ENCODE data around the gene LRRTM2. TPM values are rescaled to one million over a fixed set of nuclear protein-coding genes. Genes with fewer than 3 reads are reported as not detected.
"Not testable (repeated sequence)": the region's sequence is repeated elsewhere in the genome, so short reads cannot be mapped to it uniquely, and the experiment has no call there.

Gene LRRTM2
- polyA plus RNA-seq, 4 donors = 0.19 to 1.4 TPM; not detected in 2

- Histone ChIP-seq H3K27me3 (ENCODE audit: control insufficient read depth in 3 of 3, insufficient read depth in 3 of 3, low read length in 3 of 3) (no peaks in the 10 kb centered on the region), H3K27ac (ENCODE audit: low read depth in 1 of 3, low read length in 2 of 3) (no peak overlapping the region), H3K4me1 (ENCODE audit: control insufficient read depth in 3 of 3, insufficient read depth in 2 of 3, low read depth in 1 of 3, low read length in 2 of 3) (peaks cover 0 to 7% (median 0%) of the 10 kb centered on the region in 3 donors), H3K9me3 (ENCODE audit: control insufficient read depth in 2 of 2, insufficient read depth in 1 of 2, low read depth in 1 of 2, low read length in 1 of 2) (no peaks in the 10 kb centered on the region), H3K4me3 (ENCODE audit: low read depth in 1 of 3, low read length in 3 of 3) (no peak overlapping the region), H3K36me3 (ENCODE audit: control insufficient read depth in 3 of 3, insufficient read depth in 2 of 3, low read depth in 1 of 3, low read length in 3 of 3) (peaks cover 0 to 7% (median 0%) of the 10 kb centered on the region in 3 donors)
- no peak for FAIRE-seq
- WGBS, 3 donors = 89 to 100% (median 95%) methylated on average over 2 of the region's 2 CpGs
- DNase-seq = no peak
These were observed 31.6 kb downstream of the LRRTM2 start for GRCh38 chr5:138843316-138844124.

DNA sequence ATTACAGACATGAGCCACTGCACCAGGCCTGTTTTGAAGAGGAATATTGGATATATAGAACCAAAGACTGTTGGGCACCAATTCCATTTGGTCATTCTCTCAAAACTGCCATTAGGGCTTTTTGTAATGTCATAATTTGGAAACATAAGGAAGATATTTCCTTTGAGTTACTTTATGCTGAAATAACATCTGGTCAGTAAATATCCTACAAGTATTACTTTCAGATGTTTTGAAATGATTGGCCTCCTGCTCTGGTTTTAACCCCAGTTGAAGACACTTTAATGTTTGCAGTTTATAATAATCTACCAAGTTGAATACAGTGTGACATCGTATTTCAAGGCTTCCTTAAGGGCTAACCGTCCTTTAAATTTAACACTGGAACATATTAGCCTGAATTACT, 33.6 kb downstream of the LRRTM2 start:
- no peak for FAIRE-seq
- H3K36me3 ChIP-seq (ENCODE audit: control insufficient read depth in 3 of 3, insufficient read depth in 2 of 3, low read depth in 1 of 3, low read length in 3 of 3) = peaks cover 0 to 13% (median 0%) of the 10 kb centered on the region in 3 donors
- 87 to 96% (median 90%) methylated on average over 2 of the region's 2 CpGs for WGBS, 3 donors
- no peaks in the 10 kb centered on the region for H3K27me3 ChIP-seq (ENCODE audit: control insufficient read depth in 3 of 3, insufficient read depth in 3 of 3, low read length in 3 of 3)
- H3K27ac ChIP-seq (ENCODE audit: low read depth in 1 of 3, low read length in 2 of 3) = no peak overlapping the region
- H3K4me3 ChIP-seq (ENCODE audit: low read depth in 1 of 3, low read length in 3 of 3) = no peak overlapping the region
- DNase-seq = no peak
- peaks cover 0 to 7% (median 0%) of the 10 kb centered on the region in 3 donors for H3K4me1 ChIP-seq (ENCODE audit: control insufficient read depth in 3 of 3, insufficient read depth in 2 of 3, low read depth in 1 of 3, low read length in 2 of 3)
- H3K9me3 ChIP-seq (ENCODE audit: control insufficient read depth in 2 of 2, insufficient read depth in 1 of 2, low read depth in 1 of 2, low read length in 1 of 2) = no peaks in the 10 kb centered on the region

DNA sequence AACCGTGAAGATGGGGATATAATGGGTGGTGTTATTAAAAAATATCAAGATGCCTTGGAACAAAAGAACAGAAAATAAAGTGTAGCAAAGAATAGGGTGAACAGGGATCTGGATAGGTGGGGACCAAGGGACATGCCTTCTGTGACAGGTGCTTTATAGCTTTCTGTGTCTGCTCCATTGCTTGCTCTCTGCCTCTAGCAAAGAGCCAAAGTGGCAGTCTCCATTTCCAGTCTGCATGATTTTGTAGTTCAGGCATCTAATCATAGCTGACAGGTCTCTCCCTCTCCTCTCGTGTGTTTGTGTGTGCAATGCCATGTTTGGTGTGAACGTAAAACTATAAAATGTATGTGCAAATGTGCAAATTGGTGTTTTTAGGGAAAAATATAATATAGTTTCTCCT, 35.0 kb downstream of the LRRTM2 start:
- peaks cover 0 to 7% (median 0%) of the 10 kb centered on the region in 3 donors for H3K4me1 ChIP-seq (ENCODE audit: control insufficient read depth in 3 of 3, insufficient read depth in 2 of 3, low read depth in 1 of 3, low read length in 2 of 3)
- no peak for FAIRE-seq
- H3K36me3 ChIP-seq (ENCODE audit: control insufficient read depth in 3 of 3, insufficient read depth in 2 of 3, low read depth in 1 of 3, low read length in 3 of 3) = peaks cover 0 to 13% (median 0%) of the 10 kb centered on the region in 3 donors
- 82 to 93% (median 87%) methylated on average over 3 of the region's 3 CpGs for WGBS, 3 donors
- peaks cover 0 to under 1% of the 10 kb centered on the region in 2 donors for H3K9me3 ChIP-seq (ENCODE audit: control insufficient read depth in 2 of 2, insufficient read depth in 1 of 2, low read depth in 1 of 2, low read length in 1 of 2)
- no peak overlapping the region for H3K4me3 ChIP-seq (ENCODE audit: low read depth in 1 of 3, low read length in 3 of 3)
- no peaks in the 10 kb centered on the region for H3K27me3 ChIP-seq (ENCODE audit: control insufficient read depth in 3 of 3, insufficient read depth in 3 of 3, low read length in 3 of 3)
- no peak overlapping the region for H3K27ac ChIP-seq (ENCODE audit: low read depth in 1 of 3, low read length in 2 of 3)
- no peak for DNase-seq

DNA sequence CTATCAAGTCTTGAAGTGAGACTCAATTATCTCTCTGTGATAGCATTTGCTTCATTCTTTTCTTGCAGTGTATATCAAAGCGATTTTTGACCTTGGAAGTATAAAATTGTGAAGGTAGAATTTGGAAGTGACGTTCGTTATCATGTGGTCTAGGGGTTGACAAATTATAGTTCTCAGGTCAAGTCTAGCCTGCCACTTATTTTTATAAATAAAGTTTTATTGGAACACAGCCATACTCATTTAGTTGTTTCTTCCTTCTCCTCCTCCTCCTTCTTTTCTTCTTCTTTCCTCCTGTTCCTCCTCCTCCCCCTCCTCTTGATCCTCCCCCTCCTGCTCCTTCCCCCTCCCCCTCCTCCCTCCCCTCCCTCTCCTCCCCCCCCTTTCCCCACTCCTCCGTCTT, 38.0 kb downstream of the LRRTM2 start:
- Histone ChIP-seq H3K36me3 (ENCODE audit: control insufficient read depth in 3 of 3, insufficient read depth in 2 of 3, low read depth in 1 of 3, low read length in 3 of 3) (peaks cover 0 to 13% (median 2%) of the 10 kb centered on the region in 3 donors), H3K27me3 (ENCODE audit: control insufficient read depth in 3 of 3, insufficient read depth in 3 of 3, low read length in 3 of 3) (no peaks in the 10 kb centered on the region), H3K4me1 (ENCODE audit: control insufficient read depth in 3 of 3, insufficient read depth in 2 of 3, low read depth in 1 of 3, low read length in 2 of 3) (peaks cover 0 to 3% (median 0%) of the 10 kb centered on the region in 3 donors), H3K4me3 (ENCODE audit: low read depth in 1 of 3, low read length in 3 of 3) (no peak overlapping the region), H3K9me3 (ENCODE audit: control insufficient read depth in 2 of 2, insufficient read depth in 1 of 2, low read depth in 1 of 2, low read length in 1 of 2) (peaks cover 0 to 3% of the 10 kb centered on the region in 2 donors), H3K27ac (ENCODE audit: low read depth in 1 of 3, low read length in 2 of 3) (no peak overlapping the region)
- FAIRE-seq = no peak
- no peak for DNase-seq
- WGBS, 3 donors = 87 to 94% (median 92%) methylated on average over 4 of the region's 4 CpGs

DNA sequence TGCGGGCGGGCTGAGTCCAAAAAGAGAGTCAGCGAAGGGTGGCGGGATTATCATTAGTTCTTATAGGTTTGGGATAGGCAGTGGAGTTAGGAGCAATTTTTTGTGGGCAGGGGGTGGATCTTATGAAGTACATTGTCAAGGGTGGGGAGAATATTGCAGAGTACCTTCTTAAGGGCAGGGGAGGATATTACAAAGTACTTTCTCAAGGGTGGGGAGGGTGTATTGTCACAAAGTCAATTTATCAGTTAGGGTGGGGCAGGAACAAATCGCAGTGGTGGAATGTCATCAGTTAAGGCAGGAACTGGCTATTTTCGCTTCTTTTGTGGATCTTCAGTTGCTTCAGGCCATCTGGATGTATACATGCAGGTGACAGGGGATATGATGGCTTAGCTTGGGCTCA, 40.3 kb downstream of the LRRTM2 start:
- not testable (repeated sequence) for FAIRE-seq; DNase-seq; H3K27me3 ChIP-seq (ENCODE audit: control insufficient read depth in 3 of 3, insufficient read depth in 3 of 3, low read length in 3 of 3); H3K27ac ChIP-seq (ENCODE audit: low read depth in 1 of 3, low read length in 2 of 3); H3K4me3 ChIP-seq (ENCODE audit: low read depth in 1 of 3, low read length in 3 of 3); H3K9me3 ChIP-seq (ENCODE audit: control insufficient read depth in 2 of 2, insufficient read depth in 1 of 2, low read depth in 1 of 2, low read length in 1 of 2); H3K4me1 ChIP-seq (ENCODE audit: control insufficient read depth in 3 of 3, insufficient read depth in 2 of 3, low read depth in 1 of 3, low read length in 2 of 3)
- peaks cover 0 to 15% (median 9%) of the 10 kb centered on the region in 3 donors for H3K36me3 ChIP-seq (ENCODE audit: control insufficient read depth in 3 of 3, insufficient read depth in 2 of 3, low read depth in 1 of 3, low read length in 3 of 3)
- WGBS, 3 donors = 90 to 98% (median 93%) methylated on average over 6 of the region's 6 CpGs

GRCh38 chr5:138833726-138834480, 41.2 kb downstream of the LRRTM2 start:
- 49 to 60% (median 51%) methylated on average over 3 of the region's 3 CpGs for WGBS, 3 donors

DNA sequence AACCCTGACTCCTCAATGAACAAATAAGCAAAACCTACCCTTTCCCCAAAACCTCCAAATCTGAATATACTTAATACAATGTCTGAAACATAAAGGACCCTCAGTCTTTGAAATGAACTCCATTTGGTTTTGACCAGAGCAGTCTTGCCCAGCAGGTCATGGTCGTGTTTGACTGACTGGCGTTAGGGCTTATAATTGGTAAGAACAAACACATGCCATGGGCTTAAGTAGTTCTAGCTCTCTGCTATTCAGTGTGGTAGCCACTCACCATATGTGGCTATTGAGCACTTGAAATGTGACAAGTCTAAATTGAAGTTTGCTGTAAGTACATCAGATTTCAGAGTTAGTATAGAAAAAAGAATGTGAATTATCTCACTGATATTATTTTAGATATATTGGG, 42.1 kb downstream of the LRRTM2 start:
- 91 to 98% (median 94%) methylated on average over 2 of the region's 2 CpGs for WGBS, 3 donors
- no peaks in the 10 kb centered on the region for H3K4me1 ChIP-seq (ENCODE audit: control insufficient read depth in 3 of 3, insufficient read depth in 2 of 3, low read depth in 1 of 3, low read length in 2 of 3)
- DNase-seq (no peak), FAIRE-seq (no peak)
- H3K36me3 ChIP-seq (ENCODE audit: control insufficient read depth in 3 of 3, insufficient read depth in 2 of 3, low read depth in 1 of 3, low read length in 3 of 3) = peaks cover 0 to 16% (median 12%) of the 10 kb centered on the region in 3 donors
- H3K27me3 ChIP-seq (ENCODE audit: control insufficient read depth in 3 of 3, insufficient read depth in 3 of 3, low read length in 3 of 3) = no peaks in the 10 kb centered on the region
- no peak overlapping the region for H3K27ac ChIP-seq (ENCODE audit: low read depth in 1 of 3, low read length in 2 of 3)
- no peak overlapping the region for H3K4me3 ChIP-seq (ENCODE audit: low read depth in 1 of 3, low read length in 3 of 3)
- peaks cover 0 to 3% of the 10 kb centered on the region in 2 donors for H3K9me3 ChIP-seq (ENCODE audit: control insufficient read depth in 2 of 2, insufficient read depth in 1 of 2, low read depth in 1 of 2, low read length in 1 of 2)

More at GRCh38 chr5:138833726-138834480, 41.2 kb downstream of the LRRTM2 start:
- Histone ChIP-seq H3K4me1 (ENCODE audit: control insufficient read depth in 3 of 3, insufficient read depth in 2 of 3, low read depth in 1 of 3, low read length in 2 of 3) (no peaks in the 10 kb centered on the region), H3K27ac (ENCODE audit: low read depth in 1 of 3, low read length in 2 of 3) (no peak overlapping the region), H3K36me3 (ENCODE audit: control insufficient read depth in 3 of 3, insufficient read depth in 2 of 3, low read depth in 1 of 3, low read length in 3 of 3) (peaks cover 0 to 13% (median 9%) of the 10 kb centered on the region in 3 donors), H3K9me3 (ENCODE audit: control insufficient read depth in 2 of 2, insufficient read depth in 1 of 2, low read depth in 1 of 2, low read length in 1 of 2) (peaks cover 0 to 3% of the 10 kb centered on the region in 2 donors), H3K4me3 (ENCODE audit: low read depth in 1 of 3, low read length in 3 of 3) (no peak overlapping the region), H3K27me3 (ENCODE audit: control insufficient read depth in 3 of 3, insufficient read depth in 3 of 3, low read length in 3 of 3) (no peaks in the 10 kb centered on the region)
- DNase-seq (no peak), FAIRE-seq (peak; percentile 39)

GRCh38 chr5:138832218-138832617, 42.9 kb downstream of the LRRTM2 start:
- no peak for FAIRE-seq
- 72 to 90% (median 84%) methylated on average over 2 of the region's 2 CpGs for WGBS, 3 donors
- H3K4me3 ChIP-seq (ENCODE audit: low read depth in 1 of 3, low read length in 3 of 3) = no peak overlapping the region
- peaks cover 0 to 3% of the 10 kb centered on the region in 2 donors for H3K9me3 ChIP-seq (ENCODE audit: control insufficient read depth in 2 of 2, insufficient read depth in 1 of 2, low read depth in 1 of 2, low read length in 1 of 2)
- no peaks in the 10 kb centered on the region for H3K4me1 ChIP-seq (ENCODE audit: control insufficient read depth in 3 of 3, insufficient read depth in 2 of 3, low read depth in 1 of 3, low read length in 2 of 3)
- no peaks in the 10 kb centered on the region for H3K27me3 ChIP-seq (ENCODE audit: control insufficient read depth in 3 of 3, insufficient read depth in 3 of 3, low read length in 3 of 3)
- H3K36me3 ChIP-seq (ENCODE audit: control insufficient read depth in 3 of 3, insufficient read depth in 2 of 3, low read depth in 1 of 3, low read length in 3 of 3) = peaks cover 0 to 15% (median 14%) of the 10 kb centered on the region in 3 donors
- DNase-seq = no peak
- H3K27ac ChIP-seq (ENCODE audit: low read depth in 1 of 3, low read length in 2 of 3) = no peak overlapping the region
